ENCODE measurements around the gene DIP2C.
"Not testable (repeated sequence)": the region's sequence is repeated elsewhere in the genome, so short reads cannot be mapped to it uniquely, and the experiment has no call there.

The DIP2C gene

DNA sequence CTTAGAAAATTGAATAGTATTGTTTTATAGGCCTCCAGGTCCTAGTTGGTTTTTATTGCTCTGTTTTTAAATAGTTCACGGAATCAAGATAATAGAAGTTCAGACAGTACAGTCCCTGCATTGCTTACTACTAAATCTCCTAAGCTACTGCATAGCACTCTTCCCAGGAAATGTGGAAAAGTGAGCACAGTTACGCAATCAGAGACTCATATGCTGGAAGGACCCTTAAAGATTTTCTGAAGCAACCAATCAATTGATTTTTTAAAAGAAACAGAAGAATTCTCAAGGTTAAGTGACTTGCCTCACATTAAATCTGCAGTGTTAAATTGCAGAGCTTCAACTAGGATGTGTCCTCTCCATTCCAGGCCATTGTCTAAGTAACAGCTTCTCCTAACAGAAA, 23.1 kb upstream of the DIP2C start:
- DNase-seq (ENCODE audit: extremely low read depth, insufficient read length): no peak
- TF ChIP-seq, protein P1, sequence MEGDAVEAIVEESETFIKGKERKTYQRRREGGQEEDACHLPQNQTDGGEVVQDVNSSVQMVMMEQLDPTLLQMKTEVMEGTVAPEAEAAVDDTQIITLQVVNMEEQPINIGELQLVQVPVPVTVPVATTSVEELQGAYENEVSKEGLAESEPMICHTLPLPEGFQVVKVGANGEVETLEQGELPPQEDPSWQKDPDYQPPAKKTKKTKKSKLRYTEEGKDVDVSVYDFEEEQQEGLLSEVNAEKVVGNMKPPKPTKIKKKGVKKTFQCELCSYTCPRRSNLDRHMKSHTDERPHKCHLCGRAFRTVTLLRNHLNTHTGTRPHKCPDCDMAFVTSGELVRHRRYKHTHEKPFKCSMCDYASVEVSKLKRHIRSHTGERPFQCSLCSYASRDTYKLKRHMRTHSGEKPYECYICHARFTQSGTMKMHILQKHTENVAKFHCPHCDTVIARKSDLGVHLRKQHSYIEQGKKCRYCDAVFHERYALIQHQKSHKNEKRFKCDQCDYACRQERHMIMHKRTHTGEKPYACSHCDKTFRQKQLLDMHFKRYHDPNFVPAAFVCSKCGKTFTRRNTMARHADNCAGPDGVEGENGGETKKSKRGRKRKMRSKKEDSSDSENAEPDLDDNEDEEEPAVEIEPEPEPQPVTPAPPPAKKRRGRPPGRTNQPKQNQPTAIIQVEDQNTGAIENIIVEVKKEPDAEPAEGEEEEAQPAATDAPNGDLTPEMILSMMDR (IDR thresholded peaks at IDR 0.05; ENCODE audit: insufficient read depth, low read length, poor library complexity, severe bottlenecking): no peak

GRCh38 chr10:712089-712488, 22.6 kb upstream of the DIP2C start:
- TF ChIP-seq, protein P1 (IDR thresholded peaks at IDR 0.05; ENCODE audit: insufficient read depth, low read length, poor library complexity, severe bottlenecking): no peak
- Histone ChIP-seq H3K4me3 (replicated peaks; ENCODE audit: low read depth, low read length) (no peak overlapping the region), H3K27me3 (replicated peaks; ENCODE audit: control insufficient read depth, insufficient read depth, low read length) (no peaks in the 10 kb centered on the region), H3K36me3 (ENCODE audit: control insufficient read depth, insufficient read depth, low read length) (no peaks in the 10 kb centered on the region)
- no peak for DNase-seq (ENCODE audit: extremely low read depth, insufficient read length)

More for the DNA sequence above, 23.1 kb upstream of the DIP2C start:
- Histone ChIP-seq H3K27me3 (replicated peaks; ENCODE audit: control insufficient read depth, insufficient read depth, low read length) (no peaks in the 10 kb centered on the region), H3K4me3 (replicated peaks; ENCODE audit: low read depth, low read length) (no peak overlapping the region), H3K36me3 (ENCODE audit: control insufficient read depth, insufficient read depth, low read length) (no peaks in the 10 kb centered on the region)

- Histone ChIP-seq H3K4me3 (replicated peaks; ENCODE audit: low read depth, low read length) (no peak overlapping the region), H3K36me3 (ENCODE audit: control insufficient read depth, insufficient read depth, low read length) (no peaks in the 10 kb centered on the region), H3K27me3 (replicated peaks; ENCODE audit: control insufficient read depth, insufficient read depth, low read length) (no peaks in the 10 kb centered on the region)
- TF ChIP-seq, protein P1 (IDR thresholded peaks at IDR 0.05; ENCODE audit: insufficient read depth, low read length, poor library complexity, severe bottlenecking): no peak
- no peak for DNase-seq (ENCODE audit: extremely low read depth, insufficient read length)
Observed at GRCh38 chr10:707861-708260, 18.4 kb upstream of the DIP2C start.

DNA sequence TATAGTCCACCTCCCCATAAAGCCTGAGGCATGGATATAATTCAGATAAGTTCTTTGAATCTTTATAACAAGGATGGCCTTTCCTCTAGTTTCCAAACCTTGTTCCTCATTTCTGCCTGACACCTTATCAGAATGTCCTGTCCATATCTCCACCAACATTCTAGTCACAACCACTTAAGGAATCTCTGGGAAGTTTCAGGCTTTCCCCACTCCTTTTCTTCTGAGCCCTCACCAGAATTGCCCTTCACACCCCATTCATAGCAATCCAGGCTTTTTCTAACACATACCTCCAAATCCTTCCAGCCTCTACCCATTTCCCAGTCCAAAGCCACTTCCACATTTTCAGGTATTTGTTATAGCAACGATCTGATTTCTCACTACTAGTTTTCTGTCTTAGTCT, 18.0 kb upstream of the DIP2C start:
- no peaks in the 10 kb centered on the region for H3K36me3 ChIP-seq (ENCODE audit: control insufficient read depth, insufficient read depth, low read length)
- no peak for DNase-seq (ENCODE audit: extremely low read depth, insufficient read length)
- TF ChIP-seq, protein P1 (IDR thresholded peaks at IDR 0.05; ENCODE audit: insufficient read depth, low read length, poor library complexity, severe bottlenecking): no peak
- H3K27me3 ChIP-seq (replicated peaks; ENCODE audit: control insufficient read depth, insufficient read depth, low read length): no peaks in the 10 kb centered on the region
- no peak overlapping the region for H3K4me3 ChIP-seq (replicated peaks; ENCODE audit: low read depth, low read length)

- no peak for DNase-seq (ENCODE audit: extremely low read depth, insufficient read length)
- H3K4me3 ChIP-seq (replicated peaks; ENCODE audit: low read depth, low read length): no peak overlapping the region
- H3K36me3 ChIP-seq (ENCODE audit: control insufficient read depth, insufficient read depth, low read length): no peaks in the 10 kb centered on the region
- H3K27me3 ChIP-seq (replicated peaks; ENCODE audit: control insufficient read depth, insufficient read depth, low read length): no peaks in the 10 kb centered on the region; the same call in 1 of the 2 replicates
- TF ChIP-seq, protein P1 (IDR thresholded peaks at IDR 0.05; ENCODE audit: insufficient read depth, low read length, poor library complexity, severe bottlenecking): no peak
Observed at GRCh38 chr10:703118-703517, 13.7 kb upstream of the DIP2C start.

DNA sequence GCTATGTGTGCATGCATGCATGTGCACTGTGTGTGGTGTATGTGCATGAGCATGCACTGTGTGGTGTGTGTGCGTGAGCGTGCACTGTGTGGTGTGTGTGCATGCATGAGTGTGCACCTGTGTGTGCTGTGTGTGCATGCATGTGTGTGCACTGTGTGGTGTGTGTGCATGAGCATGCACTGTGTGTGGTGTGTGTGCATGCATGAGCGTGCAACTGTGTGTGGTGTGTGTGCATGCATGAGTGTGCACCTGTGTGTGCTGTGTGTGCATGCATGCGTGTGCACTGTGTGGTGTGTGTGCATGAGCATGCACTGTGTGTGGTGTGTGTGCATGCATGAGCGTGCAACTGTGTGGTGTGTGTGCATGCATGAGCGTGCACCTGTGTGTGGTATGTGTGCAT, 10.7 kb upstream of the DIP2C start:
- not testable (repeated sequence) for H3K4me3 ChIP-seq (replicated peaks; ENCODE audit: low read depth, low read length); DNase-seq (ENCODE audit: extremely low read depth, insufficient read length); H3K36me3 ChIP-seq (ENCODE audit: control insufficient read depth, insufficient read depth, low read length); H3K27me3 ChIP-seq (replicated peaks; ENCODE audit: control insufficient read depth, insufficient read depth, low read length)
